ENCODE results near the gene KIF18A. TPM values are rescaled to one million over a fixed set of nuclear protein-coding genes. Genes with fewer than 3 reads are reported as not detected.

Gene KIF18A
- total and polyA plus RNA-seq, 2 of the 13 experiments (the other 11 are each of a cell fraction or from before 2014, with no cell fraction given) = 3.4 to 14.4 TPM

DNA sequence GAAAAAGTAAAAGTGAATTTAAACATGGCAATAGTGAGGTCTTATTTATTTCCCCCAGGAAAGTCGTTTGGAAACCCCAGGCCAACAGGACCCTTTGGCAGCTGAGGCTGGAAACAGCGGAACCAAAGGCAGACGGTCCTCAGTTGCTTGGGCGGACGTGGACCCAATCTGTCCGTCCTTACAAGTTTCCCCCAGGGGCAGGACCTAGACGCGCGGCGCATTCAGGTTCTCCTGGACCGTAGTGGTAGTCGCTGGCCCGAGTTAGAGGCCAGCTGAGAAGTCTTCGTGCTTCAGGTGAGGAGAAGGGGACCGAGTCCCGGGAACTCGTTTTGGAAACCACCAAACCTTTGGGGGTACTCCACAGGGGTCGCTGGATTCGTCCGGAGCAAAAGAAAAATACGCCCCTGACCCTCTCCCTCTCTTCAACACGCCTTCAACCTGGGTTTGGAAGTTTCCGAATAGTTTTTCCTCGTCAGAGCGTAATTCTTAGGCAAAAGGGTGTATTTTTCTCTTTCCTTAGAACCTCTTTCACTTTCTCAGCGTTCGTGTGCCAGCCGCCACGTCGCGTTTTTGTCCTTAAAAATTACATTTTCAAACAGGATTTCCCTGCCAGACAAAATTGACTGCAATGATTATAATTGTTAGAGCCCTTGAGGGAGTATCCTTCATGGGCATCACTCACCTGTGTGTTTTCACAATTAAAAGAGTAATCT, 2.3 kb upstream of the KIF18A start (continued):
- TF ChIP-seq, protein P1, sequence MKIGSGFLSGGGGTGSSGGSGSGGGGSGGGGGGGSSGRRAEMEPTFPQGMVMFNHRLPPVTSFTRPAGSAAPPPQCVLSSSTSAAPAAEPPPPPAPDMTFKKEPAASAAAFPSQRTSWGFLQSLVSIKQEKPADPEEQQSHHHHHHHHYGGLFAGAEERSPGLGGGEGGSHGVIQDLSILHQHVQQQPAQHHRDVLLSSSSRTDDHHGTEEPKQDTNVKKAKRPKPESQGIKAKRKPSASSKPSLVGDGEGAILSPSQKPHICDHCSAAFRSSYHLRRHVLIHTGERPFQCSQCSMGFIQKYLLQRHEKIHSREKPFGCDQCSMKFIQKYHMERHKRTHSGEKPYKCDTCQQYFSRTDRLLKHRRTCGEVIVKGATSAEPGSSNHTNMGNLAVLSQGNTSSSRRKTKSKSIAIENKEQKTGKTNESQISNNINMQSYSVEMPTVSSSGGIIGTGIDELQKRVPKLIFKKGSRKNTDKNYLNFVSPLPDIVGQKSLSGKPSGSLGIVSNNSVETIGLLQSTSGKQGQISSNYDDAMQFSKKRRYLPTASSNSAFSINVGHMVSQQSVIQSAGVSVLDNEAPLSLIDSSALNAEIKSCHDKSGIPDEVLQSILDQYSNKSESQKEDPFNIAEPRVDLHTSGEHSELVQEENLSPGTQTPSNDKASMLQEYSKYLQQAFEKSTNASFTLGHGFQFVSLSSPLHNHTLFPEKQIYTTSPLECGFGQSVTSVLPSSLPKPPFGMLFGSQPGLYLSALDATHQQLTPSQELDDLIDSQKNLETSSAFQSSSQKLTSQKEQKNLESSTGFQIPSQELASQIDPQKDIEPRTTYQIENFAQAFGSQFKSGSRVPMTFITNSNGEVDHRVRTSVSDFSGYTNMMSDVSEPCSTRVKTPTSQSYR (CRISPR knock-in tag; IDR thresholded peaks at IDR 0.05; ENCODE audit: borderline replicate concordance) = peak; percentile 54; the same call in 1 of the 2 replicates
- TF ChIP-seq, protein P2, sequence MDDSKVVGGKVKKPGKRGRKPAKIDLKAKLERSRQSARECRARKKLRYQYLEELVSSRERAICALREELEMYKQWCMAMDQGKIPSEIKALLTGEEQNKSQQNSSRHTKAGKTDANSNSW (CRISPR knock-in tag; IDR thresholded peaks at IDR 0.05; ENCODE audit: borderline replicate concordance) = no peak
- TF ChIP-seq NFKBIZ (CRISPR knock-in tag; IDR thresholded peaks at IDR 0.05) = peak; percentile 65; the same call in 1 of the 2 replicates
- no peak for TF ChIP-seq NFE2 (CRISPR knock-in tag; IDR thresholded peaks at IDR 0.05)
- TF ChIP-seq, protein P3, sequence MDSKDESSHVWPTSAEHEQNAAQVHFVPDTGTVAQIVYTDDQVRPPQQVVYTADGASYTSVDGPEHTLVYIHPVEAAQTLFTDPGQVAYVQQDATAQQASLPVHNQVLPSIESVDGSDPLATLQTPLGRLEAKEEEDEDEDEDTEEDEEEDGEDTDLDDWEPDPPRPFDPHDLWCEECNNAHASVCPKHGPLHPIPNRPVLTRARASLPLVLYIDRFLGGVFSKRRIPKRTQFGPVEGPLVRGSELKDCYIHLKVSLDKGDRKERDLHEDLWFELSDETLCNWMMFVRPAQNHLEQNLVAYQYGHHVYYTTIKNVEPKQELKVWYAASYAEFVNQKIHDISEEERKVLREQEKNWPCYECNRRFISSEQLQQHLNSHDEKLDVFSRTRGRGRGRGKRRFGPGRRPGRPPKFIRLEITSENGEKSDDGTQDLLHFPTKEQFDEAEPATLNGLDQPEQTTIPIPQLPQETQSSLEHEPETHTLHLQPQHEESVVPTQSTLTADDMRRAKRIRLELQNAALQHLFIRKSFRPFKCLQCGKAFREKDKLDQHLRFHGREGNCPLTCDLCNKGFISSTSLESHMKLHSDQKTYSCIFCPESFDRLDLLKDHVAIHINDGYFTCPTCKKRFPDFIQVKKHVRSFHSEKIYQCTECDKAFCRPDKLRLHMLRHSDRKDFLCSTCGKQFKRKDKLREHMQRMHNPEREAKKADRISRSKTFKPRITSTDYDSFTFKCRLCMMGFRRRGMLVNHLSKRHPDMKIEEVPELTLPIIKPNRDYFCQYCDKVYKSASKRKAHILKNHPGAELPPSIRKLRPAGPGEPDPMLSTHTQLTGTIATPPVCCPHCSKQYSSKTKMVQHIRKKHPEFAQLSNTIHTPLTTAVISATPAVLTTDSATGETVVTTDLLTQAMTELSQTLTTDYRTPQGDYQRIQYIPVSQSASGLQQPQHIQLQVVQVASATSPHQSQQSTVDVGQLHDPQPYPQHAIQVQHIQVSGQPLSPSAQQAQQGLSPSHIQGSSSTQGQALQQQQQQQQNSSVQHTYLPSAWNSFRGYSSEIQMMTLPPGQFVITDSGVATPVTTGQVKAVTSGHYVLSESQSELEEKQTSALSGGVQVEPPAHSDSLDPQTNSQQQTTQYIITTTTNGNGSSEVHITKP (CRISPR knock-in tag; IDR thresholded peaks at IDR 0.05; ENCODE audit: low read depth) = peak; percentile 63; the same call in 1 of the 2 replicates
- no peak for TF ChIP-seq RBM39 (IDR thresholded peaks at IDR 0.05; ENCODE audit: low read depth, low read length, poor library complexity, severe bottlenecking)
- no peak for TF ChIP-seq SP140L (CRISPR knock-in tag; IDR thresholded peaks at IDR 0.05; ENCODE audit: borderline replicate concordance)
- TF ChIP-seq, protein P4, sequence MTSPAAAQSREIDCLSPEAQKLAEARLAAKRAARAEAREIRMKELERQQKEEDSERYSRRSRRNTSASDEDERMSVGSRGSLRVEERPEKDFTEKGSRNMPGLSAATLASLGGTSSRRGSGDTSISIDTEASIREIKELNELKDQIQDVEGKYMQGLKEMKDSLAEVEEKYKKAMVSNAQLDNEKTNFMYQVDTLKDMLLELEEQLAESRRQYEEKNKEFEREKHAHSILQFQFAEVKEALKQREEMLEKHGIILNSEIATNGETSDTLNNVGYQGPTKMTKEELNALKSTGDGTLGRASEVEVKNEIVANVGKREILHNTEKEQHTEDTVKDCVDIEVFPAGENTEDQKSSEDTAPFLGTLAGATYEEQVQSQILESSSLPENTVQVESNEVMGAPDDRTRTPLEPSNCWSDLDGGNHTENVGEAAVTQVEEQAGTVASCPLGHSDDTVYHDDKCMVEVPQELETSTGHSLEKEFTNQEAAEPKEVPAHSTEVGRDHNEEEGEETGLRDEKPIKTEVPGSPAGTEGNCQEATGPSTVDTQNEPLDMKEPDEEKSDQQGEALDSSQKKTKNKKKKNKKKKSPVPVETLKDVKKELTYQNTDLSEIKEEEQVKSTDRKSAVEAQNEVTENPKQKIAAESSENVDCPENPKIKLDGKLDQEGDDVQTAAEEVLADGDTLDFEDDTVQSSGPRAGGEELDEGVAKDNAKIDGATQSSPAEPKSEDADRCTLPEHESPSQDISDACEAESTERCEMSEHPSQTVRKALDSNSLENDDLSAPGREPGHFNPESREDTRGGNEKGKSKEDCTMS (CRISPR knock-in tag; conservative IDR thresholded peaks at IDR 0.05) = no peak
- no peak for TF ChIP-seq GPN1 (CRISPR knock-in tag; IDR thresholded peaks at IDR 0.05; ENCODE audit: borderline replicate concordance)
- no peak for TF ChIP-seq JARID2 (CRISPR knock-in tag; IDR thresholded peaks at IDR 0.05; ENCODE audit: insufficient replicate concordance)
- peak; percentile 80 for TF ChIP-seq ZNF777 (CRISPR knock-in tag; IDR thresholded peaks at IDR 0.05)
- TF ChIP-seq, protein P5, sequence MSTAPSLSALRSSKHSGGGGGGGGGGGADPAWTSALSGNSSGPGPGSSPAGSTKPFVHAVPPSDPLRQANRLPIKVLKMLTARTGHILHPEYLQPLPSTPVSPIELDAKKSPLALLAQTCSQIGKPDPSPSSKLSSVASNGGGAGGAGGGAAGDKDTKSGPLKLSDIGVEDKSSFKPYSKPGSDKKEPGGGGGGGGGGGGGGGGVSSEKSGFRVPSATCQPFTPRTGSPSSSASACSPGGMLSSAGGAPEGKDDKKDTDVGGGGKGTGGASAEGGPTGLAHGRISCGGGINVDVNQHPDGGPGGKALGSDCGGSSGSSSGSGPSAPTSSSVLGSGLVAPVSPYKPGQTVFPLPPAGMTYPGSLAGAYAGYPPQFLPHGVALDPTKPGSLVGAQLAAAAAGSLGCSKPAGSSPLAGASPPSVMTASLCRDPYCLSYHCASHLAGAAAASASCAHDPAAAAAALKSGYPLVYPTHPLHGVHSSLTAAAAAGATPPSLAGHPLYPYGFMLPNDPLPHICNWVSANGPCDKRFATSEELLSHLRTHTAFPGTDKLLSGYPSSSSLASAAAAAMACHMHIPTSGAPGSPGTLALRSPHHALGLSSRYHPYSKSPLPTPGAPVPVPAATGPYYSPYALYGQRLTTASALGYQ (CRISPR knock-in tag; IDR thresholded peaks at IDR 0.05) = peak; percentile 77
- TF ChIP-seq POLR2G (IDR thresholded peaks at IDR 0.05; ENCODE audit: low read depth, low read length) = peak; percentile 90
